Liver (tissue), 3 donors: ENCODE measurements around the gene STH.

Source experiments
- HNF4A ChIP-seq, 2 donors: conservative IDR thresholded peaks; 2 replicates each; pipeline ENCODE4 v1.6.1; 2016; ENCODE audit warnings: antibody characterized with exemption in 2 of 2, mild to moderate bottlenecking in 2 of 2
- MAX ChIP-seq: IDR thresholded peaks from 2 replicates; pipeline ENCODE4 v1.6.1; 2016; ENCODE audit warnings: antibody characterized with exemption
- NR2F2 ChIP-seq: IDR thresholded peaks from 2 replicates; pipeline ENCODE4 v1.6.1; 2016; ENCODE audit warnings: antibody characterized with exemption
- ZBTB33 ChIP-seq: IDR thresholded peaks from 2 replicates; pipeline ENCODE4 v1.6.1; 2016; ENCODE audit warnings: antibody characterized with exemption
- TF ChIP-seq, protein P1 (sequence below): fragments of 150-350 bp; IDR thresholded peaks from 2 replicates; pipeline ENCODE4 v1.5.1; 2017; ENCODE audit warnings: improper control_type of control experiment, low read depth, low read length; ENCODE audit not compliant: missing input control
- donor health status: healthy.
- donor health status: healthy.

DNA sequence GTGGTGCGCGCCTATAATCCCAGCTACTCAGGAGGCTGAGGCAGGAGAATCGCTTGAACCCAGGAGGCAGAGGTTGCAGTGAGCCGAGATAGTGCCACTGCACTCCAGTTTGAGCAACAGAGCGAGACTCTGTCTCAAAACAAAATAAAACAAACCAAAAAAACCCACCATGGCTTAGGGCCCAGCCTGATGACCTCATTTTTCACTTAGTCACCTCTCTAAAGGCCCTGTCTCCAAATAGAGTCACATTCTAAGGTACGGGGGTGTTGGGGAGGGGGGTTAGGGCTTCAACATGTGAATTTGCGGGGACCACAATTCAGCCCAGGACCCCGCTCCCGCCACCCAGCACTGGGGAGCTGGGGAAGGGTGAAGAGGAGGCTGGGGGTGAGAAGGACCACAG is 1.4 kb upstream of the STH start:
- TF ChIP-seq, protein P1, sequence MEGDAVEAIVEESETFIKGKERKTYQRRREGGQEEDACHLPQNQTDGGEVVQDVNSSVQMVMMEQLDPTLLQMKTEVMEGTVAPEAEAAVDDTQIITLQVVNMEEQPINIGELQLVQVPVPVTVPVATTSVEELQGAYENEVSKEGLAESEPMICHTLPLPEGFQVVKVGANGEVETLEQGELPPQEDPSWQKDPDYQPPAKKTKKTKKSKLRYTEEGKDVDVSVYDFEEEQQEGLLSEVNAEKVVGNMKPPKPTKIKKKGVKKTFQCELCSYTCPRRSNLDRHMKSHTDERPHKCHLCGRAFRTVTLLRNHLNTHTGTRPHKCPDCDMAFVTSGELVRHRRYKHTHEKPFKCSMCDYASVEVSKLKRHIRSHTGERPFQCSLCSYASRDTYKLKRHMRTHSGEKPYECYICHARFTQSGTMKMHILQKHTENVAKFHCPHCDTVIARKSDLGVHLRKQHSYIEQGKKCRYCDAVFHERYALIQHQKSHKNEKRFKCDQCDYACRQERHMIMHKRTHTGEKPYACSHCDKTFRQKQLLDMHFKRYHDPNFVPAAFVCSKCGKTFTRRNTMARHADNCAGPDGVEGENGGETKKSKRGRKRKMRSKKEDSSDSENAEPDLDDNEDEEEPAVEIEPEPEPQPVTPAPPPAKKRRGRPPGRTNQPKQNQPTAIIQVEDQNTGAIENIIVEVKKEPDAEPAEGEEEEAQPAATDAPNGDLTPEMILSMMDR = no peak
- TF ChIP-seq MAX (no peak), HNF4A (conservative IDR thresholded peaks at IDR 0.05) (no peak), NR2F2 (no peak), ZBTB33 (no peak)
